ENCODE results near the gene PRR5L. TPM values are rescaled to one million over a fixed set of nuclear protein-coding genes. Genes with fewer than 3 reads are reported as not detected.

The PRR5L gene
- total and polyA plus RNA-seq, 9 of the 15 experiments (the other 6 are each of a cell fraction or from before 2014, with no cell fraction given), result 0.11 to 0.60 (median 0.36) TPM; not detected in 2

DNA sequence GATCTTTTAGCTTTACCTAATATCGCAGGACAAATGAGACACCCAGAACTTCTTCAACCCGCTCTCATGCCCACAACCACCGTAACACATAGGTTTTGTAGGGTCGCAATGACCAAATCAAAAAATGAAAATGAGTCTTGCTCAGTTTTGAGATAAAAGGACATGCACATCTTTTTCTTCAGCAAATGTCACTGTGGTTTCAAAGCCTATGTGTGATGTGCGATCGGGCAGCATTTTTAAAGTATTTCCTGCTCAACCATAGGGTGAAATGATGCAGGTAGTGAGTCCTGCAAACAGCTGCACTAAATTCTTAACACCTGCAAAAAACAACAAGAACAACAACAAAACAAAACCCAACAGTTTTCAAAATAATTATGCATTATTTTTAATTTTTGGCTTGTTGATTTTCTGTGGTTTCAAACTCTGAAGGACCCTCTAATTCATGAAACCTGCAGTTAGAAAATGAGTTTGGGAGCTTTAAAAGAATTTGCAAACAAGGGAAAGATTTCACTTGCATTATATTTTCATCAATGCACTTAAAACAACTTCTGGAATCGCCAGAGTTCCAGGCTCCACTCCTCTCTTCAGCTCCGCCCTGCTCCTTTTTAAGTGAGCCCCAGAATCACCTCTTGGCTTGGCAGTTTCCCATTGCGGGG lies 79.4 kb downstream of the PRR5L start:
- Histone ChIP-seq H2AFZ (ENCODE audit: low read depth, low read length) (no peak overlapping the region), H3K4me2 (ENCODE audit: insufficient read depth, low read length) (no peak overlapping the region)

DNA sequence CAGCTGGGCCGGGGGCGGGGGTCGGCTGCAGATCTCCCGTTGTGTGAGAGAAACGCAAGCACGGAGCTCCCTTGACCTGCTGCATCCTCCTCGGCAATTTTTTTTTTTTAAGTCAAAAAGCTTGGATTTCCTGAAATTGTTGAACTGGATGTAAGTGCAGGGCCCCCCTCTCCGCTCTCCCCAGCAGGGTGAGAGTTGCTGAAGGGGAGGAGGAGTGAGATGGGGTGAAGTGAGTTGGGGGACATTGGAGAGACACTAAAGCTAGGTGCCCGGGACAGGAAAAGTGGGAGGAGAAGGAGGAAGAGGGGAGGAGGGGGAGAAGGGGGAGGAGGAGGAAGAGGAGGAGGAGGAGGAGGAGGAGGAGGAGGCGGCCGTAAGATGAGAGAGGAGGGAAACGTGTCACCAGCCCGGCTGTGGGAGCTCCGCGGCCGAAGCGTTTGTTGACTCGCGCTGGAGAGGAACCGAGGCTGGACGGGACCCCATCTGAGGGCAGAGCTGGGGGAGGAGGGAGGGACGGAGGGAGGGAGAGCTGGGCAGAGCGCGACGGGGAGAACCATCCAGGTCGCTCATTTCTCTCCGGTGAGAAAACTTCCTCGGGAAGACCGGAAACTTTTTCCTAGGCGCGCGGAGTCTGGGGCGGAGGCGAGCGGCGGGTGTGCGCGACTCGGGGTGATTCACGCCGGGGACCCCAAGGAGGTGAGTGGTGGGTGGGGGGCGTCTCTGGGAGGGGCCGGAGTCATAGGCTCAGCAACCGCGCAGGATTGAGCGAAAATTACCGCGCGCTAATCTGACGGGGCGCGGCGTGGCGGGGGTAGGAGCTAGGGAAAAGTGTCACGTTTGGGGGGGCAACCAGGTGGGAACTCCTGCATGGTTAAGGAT lies 80.2 kb downstream of the PRR5L start:
- peaks cover 0 to 15% of the 10 kb centered on the region in 2 experiments; a peak in 1 of 5 replicates for H3K4me1 ChIP-seq (replicated peaks in 1 of 2; ENCODE audit: control insufficient read depth in 2 of 2, insufficient read depth in 2 of 2, low read length in 2 of 2)
- 24% methylated on average over 31 of the region's 55 CpGs for WGBS (ENCODE audit: insufficient coverage, low coverage, missing lambda C conversion rate)
- no peak overlapping the region for H3K9ac ChIP-seq (ENCODE audit: insufficient read depth in 1 of 2, low read depth in 2 of 2, low read length in 2 of 2)
- H3K79me2 ChIP-seq (ENCODE audit: control insufficient read depth, insufficient read depth, low read length), result no peaks in the 10 kb centered on the region
- H4K20me1 ChIP-seq (replicated peaks; ENCODE audit: control insufficient read depth, insufficient read depth, low read length), result no peaks in the 10 kb centered on the region
- no peaks in the 10 kb centered on the region for H3K9me1 ChIP-seq (ENCODE audit: control insufficient read depth, insufficient read depth, low read length)
- in situ Hi-C loops (cut with MboI) (no loop called here), intact Hi-C loops (cut with micrococcal nuclease) (no loop called here)
- no peak for ATAC-seq
- FAIRE-seq, result no peak
- DNase-seq (ENCODE audit: extremely low read depth in 1 of 4, low spot score in 3 of 4), result no peak
- CTCF ChIA-PET (ENCODE audit: low intra/inter-chr PET ratio), result no interaction called here
- no peak overlapping the region for H3K4me2 ChIP-seq (ENCODE audit: insufficient read depth, low read length)
- H3K27me3 ChIP-seq (ENCODE audit: control insufficient read depth in 2 of 2, insufficient read depth in 2 of 2, low read length in 2 of 2), result peaks cover 35 to 40% of the 10 kb centered on the region in 2 experiments
- no peak overlapping the region for H3K4me3 ChIP-seq
- H3K27ac ChIP-seq (ENCODE audit: extremely low read depth, low read depth, low read length), result no peak overlapping the region
- POLR2A ChIA-PET, result interaction anchor here (0.6 kb wide), 1 partner anchor 27 kb away, joined by 3 read pairs; no protein-coding TSS in a partner anchor
- no peaks in the 10 kb centered on the region for H3K9me3 ChIP-seq (replicated peaks; ENCODE audit: control insufficient read depth, insufficient read depth, low read depth, low read length)
- H2AFZ ChIP-seq (ENCODE audit: low read depth, low read length), result no peak overlapping the region
- no TSS peak for BruUV-seq (replicated peaks)
- H3K36me3 ChIP-seq (ENCODE audit: control insufficient read depth, insufficient read depth, low read length), result no peaks in the 10 kb centered on the region
- TF ChIP-seq ZBTB17 (CRISPR knock-in tag; IDR thresholded peaks at IDR 0.05) (no peak), POLR2H (tag; IDR thresholded peaks at IDR 0.05; ENCODE audit: low read depth) (no peak), ILF3 (IDR thresholded peaks at IDR 0.05; ENCODE audit: borderline replicate concordance) (no peak), GABPA (tag; conservative IDR thresholded peaks at IDR 0.05; ENCODE audit: low read depth) (no peak), FOXA3 (CRISPR knock-in tag; conservative IDR thresholded peaks at IDR 0.05 in 1 of 2, IDR thresholded peaks at IDR 0.05 in 1 of 2) (no peak)
- TF ChIP-seq, protein P1, sequence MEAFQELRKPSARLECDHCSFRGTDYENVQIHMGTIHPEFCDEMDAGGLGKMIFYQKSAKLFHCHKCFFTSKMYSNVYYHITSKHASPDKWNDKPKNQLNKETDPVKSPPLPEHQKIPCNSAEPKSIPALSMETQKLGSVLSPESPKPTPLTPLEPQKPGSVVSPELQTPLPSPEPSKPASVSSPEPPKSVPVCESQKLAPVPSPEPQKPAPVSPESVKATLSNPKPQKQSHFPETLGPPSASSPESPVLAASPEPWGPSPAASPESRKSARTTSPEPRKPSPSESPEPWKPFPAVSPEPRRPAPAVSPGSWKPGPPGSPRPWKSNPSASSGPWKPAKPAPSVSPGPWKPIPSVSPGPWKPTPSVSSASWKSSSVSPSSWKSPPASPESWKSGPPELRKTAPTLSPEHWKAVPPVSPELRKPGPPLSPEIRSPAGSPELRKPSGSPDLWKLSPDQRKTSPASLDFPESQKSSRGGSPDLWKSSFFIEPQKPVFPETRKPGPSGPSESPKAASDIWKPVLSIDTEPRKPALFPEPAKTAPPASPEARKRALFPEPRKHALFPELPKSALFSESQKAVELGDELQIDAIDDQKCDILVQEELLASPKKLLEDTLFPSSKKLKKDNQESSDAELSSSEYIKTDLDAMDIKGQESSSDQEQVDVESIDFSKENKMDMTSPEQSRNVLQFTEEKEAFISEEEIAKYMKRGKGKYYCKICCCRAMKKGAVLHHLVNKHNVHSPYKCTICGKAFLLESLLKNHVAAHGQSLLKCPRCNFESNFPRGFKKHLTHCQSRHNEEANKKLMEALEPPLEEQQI (IDR thresholded peaks at IDR 0.05), result no peak
- TF ChIP-seq, protein P2, sequence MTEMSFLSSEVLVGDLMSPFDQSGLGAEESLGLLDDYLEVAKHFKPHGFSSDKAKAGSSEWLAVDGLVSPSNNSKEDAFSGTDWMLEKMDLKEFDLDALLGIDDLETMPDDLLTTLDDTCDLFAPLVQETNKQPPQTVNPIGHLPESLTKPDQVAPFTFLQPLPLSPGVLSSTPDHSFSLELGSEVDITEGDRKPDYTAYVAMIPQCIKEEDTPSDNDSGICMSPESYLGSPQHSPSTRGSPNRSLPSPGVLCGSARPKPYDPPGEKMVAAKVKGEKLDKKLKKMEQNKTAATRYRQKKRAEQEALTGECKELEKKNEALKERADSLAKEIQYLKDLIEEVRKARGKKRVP (CRISPR knock-in tag; IDR thresholded peaks at IDR 0.05), result no peak
- TF ChIP-seq, protein P3, sequence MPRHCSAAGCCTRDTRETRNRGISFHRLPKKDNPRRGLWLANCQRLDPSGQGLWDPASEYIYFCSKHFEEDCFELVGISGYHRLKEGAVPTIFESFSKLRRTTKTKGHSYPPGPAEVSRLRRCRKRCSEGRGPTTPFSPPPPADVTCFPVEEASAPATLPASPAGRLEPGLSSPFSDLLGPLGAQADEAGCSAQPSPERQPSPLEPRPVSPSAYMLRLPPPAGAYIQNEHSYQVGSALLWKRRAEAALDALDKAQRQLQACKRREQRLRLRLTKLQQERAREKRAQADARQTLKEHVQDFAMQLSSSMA (CRISPR knock-in tag; IDR thresholded peaks at IDR 0.05), result no peak

More for the DNA sequence above, 79.4 kb downstream of the PRR5L start:
- ATAC-seq, result no peak
- no peaks in the 10 kb centered on the region for H3K36me3 ChIP-seq (ENCODE audit: control insufficient read depth, insufficient read depth, low read length)
- no peaks in the 10 kb centered on the region for H3K9me3 ChIP-seq (replicated peaks; ENCODE audit: control insufficient read depth, insufficient read depth, low read depth, low read length)
- POLR2A ChIA-PET, result no interaction called here
- intact Hi-C loops (cut with micrococcal nuclease), result no loop called here
- H3K4me3 ChIP-seq, result no peak overlapping the region
- H3K9me1 ChIP-seq (ENCODE audit: control insufficient read depth, insufficient read depth, low read length), result no peaks in the 10 kb centered on the region
- no TSS peak for BruUV-seq (replicated peaks)
- no peaks in the 10 kb centered on the region for H4K20me1 ChIP-seq (replicated peaks; ENCODE audit: control insufficient read depth, insufficient read depth, low read length)
- H3K27ac ChIP-seq (ENCODE audit: extremely low read depth, low read depth, low read length), result no peak overlapping the region
- no peaks in the 10 kb centered on the region for H3K79me2 ChIP-seq (ENCODE audit: control insufficient read depth, insufficient read depth, low read length)
- peaks cover 35 to 40% of the 10 kb centered on the region in 2 experiments for H3K27me3 ChIP-seq (ENCODE audit: control insufficient read depth in 2 of 2, insufficient read depth in 2 of 2, low read length in 2 of 2)
- no peak overlapping the region for H3K9ac ChIP-seq (ENCODE audit: insufficient read depth in 1 of 2, low read depth in 2 of 2, low read length in 2 of 2)
- peaks cover 0 to 15% of the 10 kb centered on the region in 2 experiments; a peak in 1 of 5 replicates for H3K4me1 ChIP-seq (replicated peaks in 1 of 2; ENCODE audit: control insufficient read depth in 2 of 2, insufficient read depth in 2 of 2, low read length in 2 of 2)
- no peak for TF ChIP-seq MCM3 (IDR thresholded peaks at IDR 0.05)
- in situ Hi-C loops (cut with MboI), result no loop called here
- 3% methylated on average over 9 of the region's 9 CpGs for WGBS (ENCODE audit: insufficient coverage, low coverage, missing lambda C conversion rate)
- no peak for FAIRE-seq
- CTCF ChIA-PET (ENCODE audit: low intra/inter-chr PET ratio), result no interaction called here
- no peak for DNase-seq (ENCODE audit: extremely low read depth in 1 of 4, low spot score in 3 of 4)

Measured in K562 (cell line).